NOMO-1 treated with DMSO at 0.1 percent for 48 hours (cell line): ENCODE data around the gene SKOR2.

Source experiments
- DNase-seq: peaks from one replicate; lab custom pipeline; 2025; ENCODE audit not compliant: unreplicated experiment; lab: John Stamatoyannopoulos, UW

SKOR2 gene

GRCh38 chr18:47260120-47260923, 8.9 kb upstream of the SKOR2 start:
- DNase-seq, result no peak

GRCh38 chr18:47254341-47254939, 3.0 kb upstream of the SKOR2 start:
- no peak for DNase-seq

- DNase-seq, result no peak
These were observed 1.7 kb upstream of the SKOR2 start for GRCh38 chr18:47253101-47253654.

GRCh38 chr18:47250391-47251046, 941 bp downstream of the SKOR2 start:
- no peak for DNase-seq

- no peak for DNase-seq
These were observed 2.0 kb downstream of the SKOR2 start for GRCh38 chr18:47249314-47249981.

- no peak for DNase-seq
These were observed 2.7 kb downstream of the SKOR2 start for GRCh38 chr18:47248604-47249313.

GRCh38 chr18:47248115-47248603, 3.3 kb downstream of the SKOR2 start:
- no peak for DNase-seq

- no peak for DNase-seq
These were observed 3.9 kb downstream of the SKOR2 start for GRCh38 chr18:47247416-47248114.

- DNase-seq, result no peak
These were observed 4.4 kb downstream of the SKOR2 start for GRCh38 chr18:47247036-47247415.

GRCh38 chr18:47246027-47246971, 5.2 kb downstream of the SKOR2 start:
- DNase-seq, result no peak

- DNase-seq, result no peak
These were observed 7.4 kb downstream of the SKOR2 start for GRCh38 chr18:47244086-47244485.

GRCh38 chr18:47235096-47235495, 16.4 kb downstream of the SKOR2 start:
- no peak for DNase-seq

- no peak for DNase-seq
These were observed 24.8 kb downstream of the SKOR2 start for GRCh38 chr18:47226660-47227059.

GRCh38 chr18:47215554-47216138, 35.8 kb downstream of the SKOR2 start:
- peak; percentile 45 for DNase-seq

GRCh38 chr18:47209171-47209570, 42.3 kb downstream of the SKOR2 start:
- DNase-seq, result peak; percentile 15

GRCh38 chr18:47206945-47207637, 44.4 kb downstream of the SKOR2 start:
- no peak for DNase-seq

- DNase-seq, result no peak
These were observed 46.4 kb downstream of the SKOR2 start for GRCh38 chr18:47204908-47205522.
